Measurements from ENCODE around the gene ARL6IP6. TPM values are rescaled to one million over a fixed set of nuclear protein-coding genes. Genes with fewer than 3 reads are reported as not detected.

ARL6IP6 gene
- total RNA-seq, 4 donors from 2014 or later: 7.0 to 14.0 (median 7.9) TPM

DNA sequence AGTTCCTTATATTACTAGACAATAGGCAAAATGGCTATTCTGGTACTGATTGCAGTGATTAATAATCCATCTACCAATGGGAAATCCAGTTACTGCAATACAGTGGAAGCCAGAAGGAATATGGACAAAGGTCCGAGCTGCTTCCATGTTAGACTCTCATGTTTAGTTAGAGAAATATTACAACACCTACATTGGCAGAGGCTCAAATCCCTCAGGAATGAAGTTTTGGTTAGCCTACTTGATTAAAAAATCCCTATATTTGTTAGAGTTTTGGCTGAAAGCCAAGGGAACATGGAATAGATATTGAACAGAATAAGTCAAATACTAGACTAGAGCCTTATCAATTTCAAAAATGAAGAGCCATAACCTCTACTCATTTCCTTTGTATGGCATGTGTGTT, 48.5 kb downstream of the ARL6IP6 start:
- no peak for TF ChIP-seq POLR2AphosphoS5 (IDR thresholded peaks at IDR 0.05)
- no peak overlapping the region for H3K27ac ChIP-seq
- H3K4me1 ChIP-seq: peaks cover 0 to 7% (median 0%) of the 10 kb centered on the region in 3 donors
- no peak overlapping the region for H3K4me3 ChIP-seq
- H3K9me3 ChIP-seq: no peaks in the 10 kb centered on the region
- peaks cover 0 to 13% of the 10 kb centered on the region in 2 donors for H3K36me3 ChIP-seq
- no peak for ATAC-seq
- H3K27me3 ChIP-seq: no peaks in the 10 kb centered on the region
- 33 to 36% methylated on average over 1 of the region's 1 CpG for WGBS, 2 donors (ENCODE audit: low coverage in 1 of 2)

DNA sequence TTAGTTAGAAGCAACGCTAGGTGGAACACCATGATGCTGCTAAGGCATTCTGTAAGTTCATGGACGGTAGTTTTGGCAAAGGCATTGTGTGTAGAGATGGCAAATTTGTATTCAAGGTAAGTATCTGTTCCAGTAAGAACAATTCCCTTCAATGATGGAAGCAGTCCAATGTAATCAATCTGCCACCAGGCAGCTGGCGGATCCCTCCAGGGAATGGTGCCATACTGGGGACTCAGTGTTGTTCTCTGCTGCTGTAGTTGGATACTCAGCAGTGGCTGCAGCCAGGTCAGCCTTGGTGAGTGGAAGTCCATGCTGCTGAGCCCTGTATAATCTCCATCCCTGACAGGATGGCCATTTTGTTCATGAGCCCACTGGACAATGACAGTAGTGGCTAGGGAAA, 62.8 kb downstream of the ARL6IP6 start:
- H3K9me3 ChIP-seq: no peaks in the 10 kb centered on the region
- no peaks in the 10 kb centered on the region for H3K27me3 ChIP-seq
- TF ChIP-seq POLR2A (IDR thresholded peaks at IDR 0.05) (no peak), EP300 (IDR thresholded peaks at IDR 0.05) (no peak), POLR2AphosphoS5 (IDR thresholded peaks at IDR 0.05) (no peak)
- TF ChIP-seq, protein P1, sequence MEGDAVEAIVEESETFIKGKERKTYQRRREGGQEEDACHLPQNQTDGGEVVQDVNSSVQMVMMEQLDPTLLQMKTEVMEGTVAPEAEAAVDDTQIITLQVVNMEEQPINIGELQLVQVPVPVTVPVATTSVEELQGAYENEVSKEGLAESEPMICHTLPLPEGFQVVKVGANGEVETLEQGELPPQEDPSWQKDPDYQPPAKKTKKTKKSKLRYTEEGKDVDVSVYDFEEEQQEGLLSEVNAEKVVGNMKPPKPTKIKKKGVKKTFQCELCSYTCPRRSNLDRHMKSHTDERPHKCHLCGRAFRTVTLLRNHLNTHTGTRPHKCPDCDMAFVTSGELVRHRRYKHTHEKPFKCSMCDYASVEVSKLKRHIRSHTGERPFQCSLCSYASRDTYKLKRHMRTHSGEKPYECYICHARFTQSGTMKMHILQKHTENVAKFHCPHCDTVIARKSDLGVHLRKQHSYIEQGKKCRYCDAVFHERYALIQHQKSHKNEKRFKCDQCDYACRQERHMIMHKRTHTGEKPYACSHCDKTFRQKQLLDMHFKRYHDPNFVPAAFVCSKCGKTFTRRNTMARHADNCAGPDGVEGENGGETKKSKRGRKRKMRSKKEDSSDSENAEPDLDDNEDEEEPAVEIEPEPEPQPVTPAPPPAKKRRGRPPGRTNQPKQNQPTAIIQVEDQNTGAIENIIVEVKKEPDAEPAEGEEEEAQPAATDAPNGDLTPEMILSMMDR (IDR thresholded peaks at IDR 0.05): no peak
- H3K4me3 ChIP-seq: no peak overlapping the region
- no peaks in the 10 kb centered on the region for H3K36me3 ChIP-seq
- 71 to 83% methylated on average over 1 to 3 of the region's 3 CpGs for WGBS, 2 donors (ENCODE audit: low coverage in 1 of 2)
- H3K27ac ChIP-seq: no peak overlapping the region
- ATAC-seq: no peak
- H3K4me1 ChIP-seq: no peaks in the 10 kb centered on the region

- 61% methylated on average over 2 of the region's 2 CpGs; no CpG with 5 or more reads in 1 of the 2 donors for WGBS, 2 donors (ENCODE audit: low coverage in 1 of 2)
These were observed 63.8 kb downstream of the ARL6IP6 start for GRCh38 chr2:152782171-152782570.

DNA sequence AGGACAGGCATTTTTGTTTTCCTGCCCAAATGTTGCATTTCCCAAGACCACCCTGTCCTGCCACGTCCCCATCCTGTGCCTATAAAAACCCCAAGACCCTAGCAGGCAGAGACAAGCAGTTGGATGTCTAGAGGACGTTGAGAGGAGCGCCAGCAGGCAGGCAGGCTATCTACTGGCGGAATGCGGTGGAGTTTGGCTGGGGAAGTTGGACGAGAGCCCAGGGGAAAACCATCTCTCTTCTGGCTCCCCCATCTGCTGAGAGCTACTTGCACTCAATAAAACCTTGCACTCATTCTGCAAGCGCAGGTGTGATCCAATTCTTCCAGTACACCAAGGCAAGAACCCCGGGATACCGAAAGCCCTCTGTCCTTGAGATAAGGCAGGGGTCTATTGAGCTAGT, 72.5 kb downstream of the ARL6IP6 start:
- H3K9me3 ChIP-seq: no peaks in the 10 kb centered on the region
- no peak overlapping the region for H3K4me3 ChIP-seq
- no peak for ATAC-seq
- no peaks in the 10 kb centered on the region for H3K36me3 ChIP-seq
- H3K27ac ChIP-seq: no peak overlapping the region
- TF ChIP-seq POLR2AphosphoS5 (IDR thresholded peaks at IDR 0.05): no peak
- TF ChIP-seq, protein P1 (IDR thresholded peaks at IDR 0.05): no peak
- no peak for TF ChIP-seq POLR2A (IDR thresholded peaks at IDR 0.05)
- TF ChIP-seq EP300 (IDR thresholded peaks at IDR 0.05): no peak
- no peaks in the 10 kb centered on the region for H3K27me3 ChIP-seq
- H3K4me1 ChIP-seq: no peaks in the 10 kb centered on the region
- WGBS, 2 donors (ENCODE audit: low coverage in 1 of 2): 52% methylated on average over 6 of the region's 9 CpGs; no CpG with 5 or more reads in 1 of the 2 donors

More at GRCh38 chr2:152782171-152782570, 63.8 kb downstream of the ARL6IP6 start:
- H3K27ac ChIP-seq: no peak overlapping the region
- H3K4me1 ChIP-seq: no peaks in the 10 kb centered on the region
- no peaks in the 10 kb centered on the region for H3K27me3 ChIP-seq
- no peak for ATAC-seq
- no peak overlapping the region for H3K4me3 ChIP-seq
- H3K36me3 ChIP-seq: no peaks in the 10 kb centered on the region
- TF ChIP-seq POLR2A (IDR thresholded peaks at IDR 0.05) (no peak), EP300 (IDR thresholded peaks at IDR 0.05) (no peak), POLR2AphosphoS5 (IDR thresholded peaks at IDR 0.05) (no peak)
- TF ChIP-seq, protein P1 (IDR thresholded peaks at IDR 0.05): no peak
- no peaks in the 10 kb centered on the region for H3K9me3 ChIP-seq

GRCh38 chr2:152791979-152792378, 73.6 kb downstream of the ARL6IP6 start:
- 45 to 73% methylated on average over 2 of the region's 3 CpGs for WGBS, 2 donors (ENCODE audit: low coverage in 1 of 2)
- Histone ChIP-seq H3K4me1 (no peaks in the 10 kb centered on the region), H3K27me3 (no peaks in the 10 kb centered on the region), H3K36me3 (no peaks in the 10 kb centered on the region), H3K4me3 (no peak overlapping the region), H3K9me3 (no peaks in the 10 kb centered on the region), H3K27ac (no peak overlapping the region)
- no peak for ATAC-seq
- TF ChIP-seq POLR2AphosphoS5 (IDR thresholded peaks at IDR 0.05): no peak
- no peak for TF ChIP-seq EP300 (IDR thresholded peaks at IDR 0.05)
- TF ChIP-seq, protein P1 (IDR thresholded peaks at IDR 0.05): no peak
- TF ChIP-seq POLR2A (IDR thresholded peaks at IDR 0.05): no peak
